Measurements from ENCODE around the gene PHLDB2. TPM values are rescaled to one million over a fixed set of nuclear protein-coding genes. Genes with fewer than 3 reads are reported as not detected.

The PHLDB2 gene
- total RNA-seq, 2 experiments from 2014 or later = 2.2 to 3.3 TPM

Other genes with a start within 250 kb of the PHLDB2 start
- gene PLCXD2, start 184.6 kb upstream of the PHLDB2 start, total RNA-seq = 10 to 100 TPM; 10.9 to 11.3 TPM
- 10 to 100 TPM; 49.0 to 56.6 TPM for gene ABHD10, start 119.8 kb downstream of the PHLDB2 start, total RNA-seq
- gene TAGLN3, start 139.7 kb downstream of the PHLDB2 start, total RNA-seq = under 1 TPM; 0.52 to 0.57 TPM
- not detected for gene TMPRSS7, start 175.5 kb downstream of the PHLDB2 start, total RNA-seq
- gene C3orf52, start 227.1 kb downstream of the PHLDB2 start, total RNA-seq = 1 to 10 TPM; 3.5 to 3.8 TPM